ENCODE results near the gene TAS2R60. TPM values are rescaled to one million over a fixed set of nuclear protein-coding genes. Genes with fewer than 3 reads are reported as not detected.

TAS2R60 gene
- total and polyA plus RNA-seq, 2 of the 8 experiments (the other 6 are each of a cell fraction or from before 2014, with no cell fraction given) = 0.15 to 0.32 TPM

DNA sequence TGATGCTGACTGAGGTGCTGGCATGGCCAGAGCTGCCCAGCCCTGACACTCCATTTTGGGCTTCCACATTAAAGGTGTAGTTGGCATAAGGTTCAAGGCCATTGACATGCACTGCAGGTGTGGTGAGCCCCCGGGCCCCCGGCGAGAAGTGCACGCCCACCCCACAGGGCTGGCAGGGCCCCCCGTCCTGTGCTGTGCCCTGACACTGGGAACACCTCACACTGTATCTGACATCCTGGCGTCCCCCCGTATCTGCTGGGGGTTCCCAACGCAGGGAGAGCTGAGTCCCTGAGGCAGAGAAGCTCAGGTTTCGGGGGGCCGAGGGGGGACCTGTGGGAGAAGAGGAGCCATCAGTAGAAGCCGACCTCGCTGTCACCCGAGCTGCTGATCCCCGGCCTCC lies 44.6 kb upstream of the TAS2R60 start:
- Histone ChIP-seq H3K9me3 (ENCODE audit: insufficient read depth in 2 of 2, low read depth in 1 of 2, low read length in 1 of 2) (no peaks in the 10 kb centered on the region), H4K20me1 (replicated peaks in 1 of 2; ENCODE audit: control insufficient read depth in 1 of 2, insufficient read depth in 2 of 2, low read length in 2 of 2) (peaks cover 9 to 27% of the 10 kb centered on the region in 2 experiments), H3K4ac (replicated peaks; ENCODE audit: insufficient read length, low read depth, low read length) (no peak overlapping the region), H3K27ac (ENCODE audit: low read depth, low read length) (no peak overlapping the region), H2BK12ac (ENCODE audit: low read depth, low read length) (no peak overlapping the region), H3K14ac (ENCODE audit: insufficient read length) (no peak overlapping the region), H2AK5ac (ENCODE audit: low read depth, low read length) (no peak overlapping the region), H3K56ac (replicated peaks; ENCODE audit: insufficient read length, low read depth, low read length) (no peak overlapping the region), H3K79me1 (ENCODE audit: low read depth, low read length) (peaks cover 5% of the 10 kb centered on the region; the same call in 1 of the 2 replicates), H3K9ac (replicated peaks in 1 of 4; ENCODE audit: extremely low read depth in 1 of 4, low read depth in 3 of 4, low read length in 3 of 4) (no peak overlapping the region), H3K36me3 (ENCODE audit: control insufficient read depth in 2 of 4, insufficient read depth in 4 of 4, low read length in 3 of 4) (peaks cover 50 to 77% (median 76%) of the 10 kb centered on the region in 4 experiments), H3K4me3 (ENCODE audit: extremely low read depth in 1 of 4, insufficient read depth in 2 of 4, low read depth in 3 of 4, low read length in 4 of 4) (no peak overlapping the region), H3K4me2 (ENCODE audit: insufficient read depth in 1 of 2, low read depth in 2 of 2, low read length in 2 of 2) (no peak overlapping the region), H2AFZ (ENCODE audit: low read length) (no peak overlapping the region), H3K4me1 (replicated peaks in 1 of 4; ENCODE audit: control insufficient read depth in 3 of 4, insufficient read depth in 4 of 4, low read length in 3 of 4) (no peaks in the 10 kb centered on the region), H4K91ac (replicated peaks; ENCODE audit: insufficient read length, low read length) (no peak overlapping the region), H4K5ac (ENCODE audit: insufficient read length, low read depth, low read length) (no peak overlapping the region), H2BK15ac (ENCODE audit: low read length) (no peak overlapping the region), H3K27me3 (replicated peaks in 1 of 4; ENCODE audit: control insufficient read depth in 3 of 4, extremely low read depth in 1 of 4, insufficient read depth in 3 of 4, low read length in 3 of 4) (no peaks in the 10 kb centered on the region), H2BK20ac (ENCODE audit: low read length) (no peak overlapping the region), H3K79me2 (ENCODE audit: control insufficient read depth in 1 of 2, insufficient read depth in 2 of 2, low read length in 2 of 2) (peaks cover 0 to 14% of the 10 kb centered on the region in 2 experiments; a peak in 2 of 4 replicates), H3K23me2 (ENCODE audit: low read depth, low read length) (no peaks in the 10 kb centered on the region), H4K8ac (ENCODE audit: extremely low read depth, insufficient read depth, low read length) (no peak overlapping the region), H2BK5ac (ENCODE audit: low read depth, low read length) (no peak overlapping the region), H3K23ac (ENCODE audit: insufficient read length) (no peak overlapping the region), H3K18ac (ENCODE audit: extremely low read depth, low read length) (no peak overlapping the region), H2BK120ac (replicated peaks; ENCODE audit: low read depth, low read length) (no peak overlapping the region)
- TF ChIP-seq NANOG (IDR thresholded peaks at IDR 0.05; ENCODE audit: insufficient read depth, low read depth, low read length, poor library complexity, severe bottlenecking) (no peak), CEBPB (IDR thresholded peaks at IDR 0.05; ENCODE audit: low read depth, low read length) (no peak), EZH2 (IDR thresholded peaks at IDR 0.05; ENCODE audit: low read depth, low read length, severe bottlenecking) (no peak), ZNF274 (IDR thresholded peaks at IDR 0.05; ENCODE audit: borderline replicate concordance, extremely low read depth, low read length) (no peak), KDM4A (IDR thresholded peaks at IDR 0.05; ENCODE audit: low read depth, low read length, severe bottlenecking) (no peak), POLR2AphosphoS5 (IDR thresholded peaks at IDR 0.05; ENCODE audit: low read depth, low read length) (no peak), GTF2F1 (IDR thresholded peaks at IDR 0.05; ENCODE audit: borderline replicate concordance, low read depth, low read length) (no peak), BRCA1 (IDR thresholded peaks at IDR 0.05; ENCODE audit: low read depth, low read length) (no peak)
- TF ChIP-seq, protein P1, sequence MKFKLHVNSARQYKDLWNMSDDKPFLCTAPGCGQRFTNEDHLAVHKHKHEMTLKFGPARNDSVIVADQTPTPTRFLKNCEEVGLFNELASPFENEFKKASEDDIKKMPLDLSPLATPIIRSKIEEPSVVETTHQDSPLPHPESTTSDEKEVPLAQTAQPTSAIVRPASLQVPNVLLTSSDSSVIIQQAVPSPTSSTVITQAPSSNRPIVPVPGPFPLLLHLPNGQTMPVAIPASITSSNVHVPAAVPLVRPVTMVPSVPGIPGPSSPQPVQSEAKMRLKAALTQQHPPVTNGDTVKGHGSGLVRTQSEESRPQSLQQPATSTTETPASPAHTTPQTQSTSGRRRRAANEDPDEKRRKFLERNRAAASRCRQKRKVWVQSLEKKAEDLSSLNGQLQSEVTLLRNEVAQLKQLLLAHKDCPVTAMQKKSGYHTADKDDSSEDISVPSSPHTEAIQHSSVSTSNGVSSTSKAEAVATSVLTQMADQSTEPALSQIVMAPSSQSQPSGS (IDR thresholded peaks at IDR 0.05; ENCODE audit: low read length) = no peak
- POLR2A ChIA-PET (ENCODE audit: partially characterized antibody) = interaction anchor here (1.1 to 25.2 kb wide), 5 partner anchors 8 to 24 kb away, joined by 3 to 518 read pairs (median 46); partner anchors contain the start of genes EPHA1 and ZYX
- CTCF ChIA-PET (ENCODE audit: partially characterized antibody) = interaction anchor here (1.2 to 23.5 kb wide), 6 partner anchors 8 to 102 kb away, joined by 3 to 359 read pairs (median 26); partner anchors contain the start of genes EPHA1 and ZYX
- FAIRE-seq (no peak), DNase-seq (ENCODE audit: low read depth in 1 of 2, low spot score in 2 of 2) (no peak)
- WGBS, 2 experiments (ENCODE audit: extremely low coverage in 1 of 2, insufficient coverage in 1 of 2, insufficient read length in 1 of 2, insufficient replicate concordance in 2 of 2, low coverage in 1 of 2, low lambda C conversion rate in 2 of 2, missing lambda C conversion rate in 1 of 2) = 84% methylated on average over 14 of the region's 14 CpGs; no CpG with 5 or more reads in 1 of the 2 experiments
